Measurements from ENCODE around the gene OSCP1.

GRCh38 chr1:36467027-36467410 lies 16.8 kb upstream of the OSCP1 start:
- TF ChIP-seq, protein P1, sequence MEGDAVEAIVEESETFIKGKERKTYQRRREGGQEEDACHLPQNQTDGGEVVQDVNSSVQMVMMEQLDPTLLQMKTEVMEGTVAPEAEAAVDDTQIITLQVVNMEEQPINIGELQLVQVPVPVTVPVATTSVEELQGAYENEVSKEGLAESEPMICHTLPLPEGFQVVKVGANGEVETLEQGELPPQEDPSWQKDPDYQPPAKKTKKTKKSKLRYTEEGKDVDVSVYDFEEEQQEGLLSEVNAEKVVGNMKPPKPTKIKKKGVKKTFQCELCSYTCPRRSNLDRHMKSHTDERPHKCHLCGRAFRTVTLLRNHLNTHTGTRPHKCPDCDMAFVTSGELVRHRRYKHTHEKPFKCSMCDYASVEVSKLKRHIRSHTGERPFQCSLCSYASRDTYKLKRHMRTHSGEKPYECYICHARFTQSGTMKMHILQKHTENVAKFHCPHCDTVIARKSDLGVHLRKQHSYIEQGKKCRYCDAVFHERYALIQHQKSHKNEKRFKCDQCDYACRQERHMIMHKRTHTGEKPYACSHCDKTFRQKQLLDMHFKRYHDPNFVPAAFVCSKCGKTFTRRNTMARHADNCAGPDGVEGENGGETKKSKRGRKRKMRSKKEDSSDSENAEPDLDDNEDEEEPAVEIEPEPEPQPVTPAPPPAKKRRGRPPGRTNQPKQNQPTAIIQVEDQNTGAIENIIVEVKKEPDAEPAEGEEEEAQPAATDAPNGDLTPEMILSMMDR (conservative IDR thresholded peaks at IDR 0.05; ENCODE audit: low read depth in 2 of 2): no peak
- TF ChIP-seq EZH2 (IDR thresholded peaks at IDR 0.05; ENCODE audit: low read depth, unreplicated experiment): no peak
- TF ChIP-seq JUNB (IDR thresholded peaks at IDR 0.05; ENCODE audit: unreplicated experiment): no peak
- no peak for TF ChIP-seq POLR2AphosphoS5 (IDR thresholded peaks at IDR 0.05; ENCODE audit: low read depth)
- TF ChIP-seq, protein P2, sequence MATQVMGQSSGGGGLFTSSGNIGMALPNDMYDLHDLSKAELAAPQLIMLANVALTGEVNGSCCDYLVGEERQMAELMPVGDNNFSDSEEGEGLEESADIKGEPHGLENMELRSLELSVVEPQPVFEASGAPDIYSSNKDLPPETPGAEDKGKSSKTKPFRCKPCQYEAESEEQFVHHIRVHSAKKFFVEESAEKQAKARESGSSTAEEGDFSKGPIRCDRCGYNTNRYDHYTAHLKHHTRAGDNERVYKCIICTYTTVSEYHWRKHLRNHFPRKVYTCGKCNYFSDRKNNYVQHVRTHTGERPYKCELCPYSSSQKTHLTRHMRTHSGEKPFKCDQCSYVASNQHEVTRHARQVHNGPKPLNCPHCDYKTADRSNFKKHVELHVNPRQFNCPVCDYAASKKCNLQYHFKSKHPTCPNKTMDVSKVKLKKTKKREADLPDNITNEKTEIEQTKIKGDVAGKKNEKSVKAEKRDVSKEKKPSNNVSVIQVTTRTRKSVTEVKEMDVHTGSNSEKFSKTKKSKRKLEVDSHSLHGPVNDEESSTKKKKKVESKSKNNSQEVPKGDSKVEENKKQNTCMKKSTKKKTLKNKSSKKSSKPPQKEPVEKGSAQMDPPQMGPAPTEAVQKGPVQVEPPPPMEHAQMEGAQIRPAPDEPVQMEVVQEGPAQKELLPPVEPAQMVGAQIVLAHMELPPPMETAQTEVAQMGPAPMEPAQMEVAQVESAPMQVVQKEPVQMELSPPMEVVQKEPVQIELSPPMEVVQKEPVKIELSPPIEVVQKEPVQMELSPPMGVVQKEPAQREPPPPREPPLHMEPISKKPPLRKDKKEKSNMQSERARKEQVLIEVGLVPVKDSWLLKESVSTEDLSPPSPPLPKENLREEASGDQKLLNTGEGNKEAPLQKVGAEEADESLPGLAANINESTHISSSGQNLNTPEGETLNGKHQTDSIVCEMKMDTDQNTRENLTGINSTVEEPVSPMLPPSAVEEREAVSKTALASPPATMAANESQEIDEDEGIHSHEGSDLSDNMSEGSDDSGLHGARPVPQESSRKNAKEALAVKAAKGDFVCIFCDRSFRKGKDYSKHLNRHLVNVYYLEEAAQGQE (IDR thresholded peaks at IDR 0.05; ENCODE audit: unreplicated experiment): no peak
- TF ChIP-seq EZH2phosphoT487 (IDR thresholded peaks at IDR 0.05; ENCODE audit: unreplicated experiment): no peak
- TF ChIP-seq ZNF331 (CRISPR knock-in tag; IDR thresholded peaks at IDR 0.05; ENCODE audit: low read depth): no peak
- no peak for TF ChIP-seq CREB1 (CRISPR knock-in tag; IDR thresholded peaks at IDR 0.05; ENCODE audit: low read depth)
- no peak for TF ChIP-seq ZNF114 (CRISPR knock-in tag; IDR thresholded peaks at IDR 0.05)
- no peak for TF ChIP-seq NANOG (IDR thresholded peaks at IDR 0.05; ENCODE audit: borderline replicate concordance)
